Measurements from ENCODE around the gene DNAH14.
"Not testable (repeated sequence)": the region's sequence is repeated elsewhere in the genome, so short reads cannot be mapped to it uniquely, and the experiment has no call there.

Gene DNAH14

GRCh38 chr1:224923726-224924125 lies 5.7 kb upstream of the DNAH14 start:
- no peak overlapping the region for H3K27ac ChIP-seq
- TF ChIP-seq ZFX (IDR thresholded peaks at IDR 0.05; ENCODE audit: borderline replicate concordance), result no peak
- TF ChIP-seq CTCF (IDR thresholded peaks at IDR 0.05), result no peak

GRCh38 chr1:224927631-224928030 lies 1.8 kb upstream of the DNAH14 start:
- not testable (repeated sequence) for H3K27ac ChIP-seq

GRCh38 chr1:224928906-224929305 lies 569 bp upstream of the DNAH14 start:
- TF ChIP-seq ZFX (IDR thresholded peaks at IDR 0.05; ENCODE audit: borderline replicate concordance) (no peak), CTCF (IDR thresholded peaks at IDR 0.05) (no peak)
- peak overlapping the region; percentile 89 for H3K27ac ChIP-seq

- no peak for TF ChIP-seq CTCF (IDR thresholded peaks at IDR 0.05)
- TF ChIP-seq ZFX (IDR thresholded peaks at IDR 0.05; ENCODE audit: borderline replicate concordance), result no peak
- no peak overlapping the region for H3K27ac ChIP-seq
These were observed 2.1 kb downstream of the DNAH14 start for GRCh38 chr1:224931605-224932004.

GRCh38 chr1:224932607-224933249 lies 3.3 kb downstream of the DNAH14 start:
- H3K27ac ChIP-seq, result no peak overlapping the region
- no peak for TF ChIP-seq CTCF (IDR thresholded peaks at IDR 0.05)
- TF ChIP-seq ZFX (IDR thresholded peaks at IDR 0.05; ENCODE audit: borderline replicate concordance), result no peak

GRCh38 chr1:224933584-224933983 lies 4.1 kb downstream of the DNAH14 start:
- H3K27ac ChIP-seq, result no peak overlapping the region
- TF ChIP-seq CTCF (IDR thresholded peaks at IDR 0.05), result no peak
- TF ChIP-seq ZFX (IDR thresholded peaks at IDR 0.05; ENCODE audit: borderline replicate concordance), result no peak

- TF ChIP-seq CTCF (IDR thresholded peaks at IDR 0.05), result no peak
- no peak for TF ChIP-seq ZFX (IDR thresholded peaks at IDR 0.05; ENCODE audit: borderline replicate concordance)
- H3K27ac ChIP-seq, result no peak overlapping the region
These were observed 9.2 kb downstream of the DNAH14 start for GRCh38 chr1:224938652-224939051.

GRCh38 chr1:224939844-224940425 lies 10.5 kb downstream of the DNAH14 start:
- TF ChIP-seq ZFX (IDR thresholded peaks at IDR 0.05; ENCODE audit: borderline replicate concordance) (no peak), CTCF (IDR thresholded peaks at IDR 0.05) (no peak)
- H3K27ac ChIP-seq, result no peak overlapping the region

- H3K27ac ChIP-seq, result not testable (repeated sequence)
These were observed 11.3 kb downstream of the DNAH14 start for GRCh38 chr1:224940735-224941134.

- not testable (repeated sequence) for H3K27ac ChIP-seq
These were observed 16.3 kb downstream of the DNAH14 start for GRCh38 chr1:224945651-224946348.

- H3K27ac ChIP-seq, result not testable (repeated sequence)
These were observed 16.8 kb downstream of the DNAH14 start for GRCh38 chr1:224946349-224946691.

Measured in 22Rv1 (cell line).